MM.1S (cell line): Measurements from ENCODE around the gene EXOC3L1.

ENCODE experiments used
- DNase-seq: peaks from one replicate; pipeline ENCODE4 v3.0.0-alpha.2; 2015
- H2AFZ ChIP-seq: fragments of 300-600 bp; sonication (generic); 2 replicates; pipeline ENCODE4 v1.6.0; 2016; ENCODE audit warnings: antibody characterized with exemption, low read length
- H3F3A ChIP-seq: fragments of 300-600 bp; sonication (generic); 2 replicates; pipeline ENCODE4 v1.6.1; 2016; ENCODE audit warnings: mild to moderate bottlenecking, antibody characterized with exemption, low read length, moderate library complexity, mixed read lengths; ENCODE audit not compliant: insufficient read depth
- H3K27ac ChIP-seq: fragments of 300-600 bp; sonication (generic); 2 replicates; pipeline ENCODE4 v1.5.1; 2016; ENCODE audit warnings: mild to moderate bottlenecking, low read length
- H3K27me3 ChIP-seq: fragments of 300-600 bp; sonication (generic); replicated peaks from 2 replicates; pipeline ENCODE4 v1.6.0; 2016; ENCODE audit warnings: low read length; ENCODE audit not compliant: insufficient read depth
- H3K36me3 ChIP-seq: fragments of 300-600 bp; sonication (generic); replicated peaks from 2 replicates; pipeline ENCODE4 v1.6.1; 2016; ENCODE audit warnings: mild to moderate bottlenecking, low read length, mixed read lengths; ENCODE audit not compliant: insufficient read depth
- H3K4me1 ChIP-seq: fragments of 300-600 bp; sonication (generic); 2 replicates; pipeline ENCODE4 v1.6.1; 2016; ENCODE audit warnings: low read length, mixed read lengths
- H3K4me2 ChIP-seq: fragments of 300-600 bp; sonication (generic); 2 replicates; pipeline ENCODE4 v1.6.0; 2016; ENCODE audit warnings: low read depth, low read length
- H3K4me3 ChIP-seq: fragments of 300-600 bp; sonication (generic); 2 replicates; pipeline ENCODE4 v1.5.1; 2016; ENCODE audit warnings: low read length, mixed read lengths
- H3K79me2 ChIP-seq: fragments of 300-600 bp; sonication (generic); 2 replicates; pipeline ENCODE4 v1.6.1; 2016; ENCODE audit warnings: mixed run types, low read length, mixed read lengths
- H3K9ac ChIP-seq: fragments of 300-600 bp; sonication (generic); 2 replicates; pipeline ENCODE4 v1.6.1; 2016; ENCODE audit warnings: low read length, mixed read lengths
- H3K9me2 ChIP-seq: fragments of 300-600 bp; sonication (generic); replicated peaks from 2 replicates; pipeline ENCODE4 v1.6.1; 2016; ENCODE audit warnings: mild to moderate bottlenecking, low read length, mixed read lengths; ENCODE audit not compliant: insufficient read depth
- H3K9me3 ChIP-seq: fragments of 300-600 bp; sonication (generic); replicated peaks from 2 replicates; pipeline ENCODE4 v1.6.1; 2016; ENCODE audit warnings: mild to moderate bottlenecking, low read length, mixed read lengths; ENCODE audit not compliant: insufficient read depth
- H4K20me1 ChIP-seq: fragments of 300-600 bp; sonication (generic); 2 replicates; pipeline ENCODE4 v1.6.1; 2016; ENCODE audit warnings: mild to moderate bottlenecking, low read length, moderate library complexity, mixed read lengths; ENCODE audit not compliant: insufficient read depth
- CTCF ChIP-seq: fragments of 300-600 bp; sonication (generic); IDR thresholded peaks from 2 replicates; pipeline ENCODE4 v1.5.1; 2016; ENCODE audit warnings: antibody characterized with exemption, low read length, mixed read lengths
- EZH2 ChIP-seq: fragments of 300-600 bp; sonication (generic); optimal IDR thresholded peaks from 2 replicates; pipeline ENCODE3; 2017; ENCODE audit warnings: low read depth, mild to moderate bottlenecking, antibody characterized with exemption, low read length, mixed read lengths
- EZH2phosphoT487 ChIP-seq: fragments of 300-600 bp; sonication (generic); IDR thresholded peaks from 2 replicates; pipeline ENCODE4 v1.6.1; 2018; ENCODE audit warnings: antibody characterized with exemption, low read length

The EXOC3L1 gene

DNA sequence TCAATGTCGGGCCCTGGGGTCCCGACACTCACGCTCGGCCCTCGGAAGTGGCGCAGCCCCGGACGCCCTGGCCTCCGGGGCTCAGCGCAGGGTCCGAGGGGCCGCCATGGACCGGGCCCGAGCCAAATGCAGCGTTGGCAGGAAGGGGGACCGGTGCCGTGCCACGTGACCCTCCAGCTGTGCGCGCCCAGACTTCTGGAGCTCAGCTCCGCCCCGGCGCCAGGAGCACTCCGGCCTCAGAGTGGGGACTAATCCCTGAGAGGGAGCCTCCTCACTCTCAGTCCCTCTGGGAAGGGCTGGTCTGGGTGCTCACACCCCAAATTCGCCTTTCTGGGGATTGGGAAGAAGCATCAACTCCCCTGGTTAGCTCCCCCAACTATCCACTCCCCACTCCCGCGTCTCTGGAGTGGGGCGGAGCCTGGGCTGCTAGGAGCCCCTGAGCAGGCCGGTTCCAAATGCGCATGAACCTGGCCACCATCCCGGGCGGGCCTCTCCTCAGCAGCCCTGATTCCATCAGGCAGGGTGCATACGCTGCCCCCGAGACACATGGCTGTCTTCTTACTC, 39.0 kb downstream of the EXOC3L1 start, which contains the start of gene B3GNT9:
B3GNT9 (minus strand) TSS at position 166 of the 564 bp plus-strand sequence. CDS start 513 bp downstream, outside the sequence.
- H2AFZ ChIP-seq = peak within 1 kb of the TSS; percentile 85
- no peaks in the 10 kb centered on the region for H4K20me1 ChIP-seq
- peak within 1 kb of the TSS; percentile 63 for H3K9ac ChIP-seq
- peak within 1 kb of the TSS; percentile 77 for H3K4me3 ChIP-seq
- H3K9me3 ChIP-seq = no peaks in the 10 kb centered on the region
- peak within 1 kb of the TSS; percentile 8; the same call in 1 of the 2 replicates for H3K27ac ChIP-seq
- no peaks in the 10 kb centered on the region for H3K9me2 ChIP-seq
- H3K79me2 ChIP-seq = 0 out of 2 replicates have a peak, but pooled peaks cover 4% of the 10 kb centered on the region
- DNase-seq = peak; percentile 72
- no peaks in the 10 kb centered on the region for H3K27me3 ChIP-seq
- H3K4me2 ChIP-seq = peak within 1 kb of the TSS; percentile 91
- peaks cover 5% of the 10 kb centered on the region for H3K4me1 ChIP-seq
- H3K36me3 ChIP-seq = no peaks in the 10 kb centered on the region
- TF ChIP-seq EZH2phosphoT487 (no peak), CTCF (no peak), EZH2 (no peak)
- H3F3A ChIP-seq = peaks cover 13% of the 10 kb centered on the region; the same call in 1 of the 2 replicates

- H3K4me2 ChIP-seq = peak overlapping the region; percentile 91
- H3K27ac ChIP-seq = peak overlapping the region; percentile 8; the same call in 1 of the 2 replicates
Measured at GRCh38 chr16:67150047-67150832, 39.7 kb downstream of the EXOC3L1 start.

GRCh38 chr16:67149276-67150046, 40.5 kb downstream of the EXOC3L1 start:
- H3K9me2 ChIP-seq = no peaks in the 10 kb centered on the region
- H3K27ac ChIP-seq = no peak overlapping the region
- H3K4me2 ChIP-seq = no peak overlapping the region
- no peaks in the 10 kb centered on the region for H3K9me3 ChIP-seq
- H3K4me3 ChIP-seq = no peak overlapping the region
- H3K27me3 ChIP-seq = no peaks in the 10 kb centered on the region
- peaks cover 10% of the 10 kb centered on the region; the same call in 1 of the 2 replicates for H3F3A ChIP-seq
- H3K9ac ChIP-seq = no peak overlapping the region
- no peaks in the 10 kb centered on the region for H4K20me1 ChIP-seq
- TF ChIP-seq EZH2 (no peak), EZH2phosphoT487 (no peak), CTCF (no peak)
- no peaks in the 10 kb centered on the region for H3K36me3 ChIP-seq
- H3K4me1 ChIP-seq = no peaks in the 10 kb centered on the region
- DNase-seq = no peak
- no peaks in the 10 kb centered on the region for H3K79me2 ChIP-seq
- no peak overlapping the region for H2AFZ ChIP-seq

More at GRCh38 chr16:67150047-67150832, 39.7 kb downstream of the EXOC3L1 start:
- no peaks in the 10 kb centered on the region for H3K9me2 ChIP-seq
- no peaks in the 10 kb centered on the region for H3K4me1 ChIP-seq
- no peaks in the 10 kb centered on the region for H3K27me3 ChIP-seq
- H4K20me1 ChIP-seq = no peaks in the 10 kb centered on the region
- TF ChIP-seq EZH2 (no peak), CTCF (no peak), EZH2phosphoT487 (no peak)
- H3K9me3 ChIP-seq = no peaks in the 10 kb centered on the region
- H3F3A ChIP-seq = peaks cover 10% of the 10 kb centered on the region; the same call in 1 of the 2 replicates
- H3K36me3 ChIP-seq = no peaks in the 10 kb centered on the region
- peak overlapping the region; percentile 77 for H3K4me3 ChIP-seq
- peak overlapping the region; percentile 85 for H2AFZ ChIP-seq
- peak overlapping the region; percentile 63 for H3K9ac ChIP-seq
- H3K79me2 ChIP-seq = no peaks in the 10 kb centered on the region
- peak; percentile 31 for DNase-seq
